ENCODE data around the gene EN1. TPM values are rescaled to one million over a fixed set of nuclear protein-coding genes. Genes with fewer than 3 reads are reported as not detected.

Gene EN1
- total RNA-seq, 3 donors from 2014 or later = not detected

DNA sequence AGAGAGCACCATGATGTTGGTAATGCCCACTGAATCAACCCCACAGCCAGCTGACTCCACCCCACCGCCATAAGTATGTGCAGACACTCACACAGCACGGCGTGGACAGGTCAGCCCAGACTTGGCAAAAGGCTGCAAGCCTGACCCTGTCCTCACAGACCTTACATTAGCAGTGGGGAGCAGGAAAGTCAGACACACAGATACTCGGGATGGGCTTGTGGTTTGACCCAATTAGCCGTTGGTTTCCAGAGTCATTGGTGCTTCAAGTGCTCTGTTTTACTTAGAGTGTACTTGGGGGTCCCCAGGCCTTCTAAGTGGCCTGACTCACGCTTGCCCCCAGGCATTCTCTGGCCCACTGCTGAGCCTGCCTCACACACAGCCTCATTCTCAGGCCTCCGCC, 36.7 kb downstream of the EN1 start:
- Mint-ChIP-seq H3K9me3 (no peaks in the 10 kb centered on the region), H3K27me3 (ENCODE audit: low read depth) (peaks cover 56% of the 10 kb centered on the region), H3K36me3 (ENCODE audit: insufficient read depth) (no peaks in the 10 kb centered on the region), H3K4me1 (ENCODE audit: low read depth) (peaks cover 3% of the 10 kb centered on the region), H3K4me3 (no peak overlapping the region)
- DNase-seq (no peak), ATAC-seq (no peak)

DNA sequence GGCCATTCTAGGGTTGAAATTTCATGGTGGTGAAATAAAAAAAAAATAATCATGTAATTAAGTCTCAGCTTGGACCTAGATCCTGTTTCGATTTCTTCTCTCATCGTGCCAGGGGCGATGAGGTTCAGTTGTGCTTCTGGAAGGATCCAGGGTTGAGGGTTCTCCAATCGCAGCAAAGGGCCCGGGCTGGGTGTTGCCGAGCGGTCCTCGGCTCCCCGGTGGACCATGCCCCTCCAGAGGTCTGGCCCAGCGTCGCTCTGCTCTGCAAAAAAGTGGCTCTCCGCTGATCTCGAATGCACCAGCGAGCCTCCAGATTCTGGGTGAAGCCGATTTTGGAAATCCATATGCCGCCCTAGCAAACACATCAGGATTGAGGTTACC, 39.0 kb downstream of the EN1 start:
- DNase-seq (no peak), ATAC-seq (no peak)
- peaks cover 58% of the 10 kb centered on the region for H3K27me3 Mint-ChIP-seq (ENCODE audit: low read depth)
- H3K36me3 Mint-ChIP-seq (ENCODE audit: insufficient read depth) = no peaks in the 10 kb centered on the region
- H3K4me3 Mint-ChIP-seq = peak overlapping the region; percentile 8
- no peaks in the 10 kb centered on the region for H3K9me3 Mint-ChIP-seq
- H3K4me1 Mint-ChIP-seq (ENCODE audit: low read depth) = peaks cover 3% of the 10 kb centered on the region

DNA sequence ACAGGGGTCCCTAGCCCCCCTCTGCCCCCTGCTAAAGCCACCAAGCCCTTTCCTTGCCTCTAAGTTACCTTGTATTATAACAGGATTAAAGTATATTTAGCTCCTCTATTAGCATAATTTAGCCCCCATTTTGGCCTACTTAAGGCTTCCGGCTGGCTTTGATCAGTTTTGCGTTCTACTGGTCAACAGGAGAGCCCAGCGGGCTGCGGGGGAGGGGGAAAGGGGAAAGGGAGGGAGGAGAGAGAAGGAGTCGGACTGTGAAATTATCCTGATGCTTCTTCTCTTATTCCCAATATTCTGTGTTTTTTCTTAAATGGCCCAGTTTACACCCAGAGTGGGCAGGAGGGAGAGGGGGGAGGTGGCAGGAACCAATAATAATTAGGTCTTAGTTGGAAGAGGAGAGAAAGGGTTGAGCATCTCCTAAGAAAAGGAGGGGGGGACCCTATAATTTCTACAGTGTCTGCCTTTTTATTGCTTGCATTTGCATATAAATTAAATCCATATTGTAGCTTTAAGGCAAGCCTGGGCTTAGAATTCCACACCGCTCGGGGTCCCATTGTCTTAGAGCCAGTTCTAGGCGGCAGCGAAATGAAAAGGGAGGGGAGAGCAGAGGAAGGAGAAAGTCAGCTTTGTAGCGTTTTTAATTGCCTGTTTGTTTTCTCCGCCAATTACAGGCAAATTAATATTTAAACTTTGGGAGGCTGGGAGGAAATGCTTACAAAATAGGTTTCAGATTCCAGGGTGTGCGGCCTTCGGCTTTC, 39.6 kb downstream of the EN1 start:
- ATAC-seq (no peak), DNase-seq (no peak)
- H3K9me3 Mint-ChIP-seq = no peaks in the 10 kb centered on the region
- H3K27me3 Mint-ChIP-seq (ENCODE audit: low read depth) = peaks cover 57% of the 10 kb centered on the region
- no peak overlapping the region for H3K4me3 Mint-ChIP-seq
- H3K36me3 Mint-ChIP-seq (ENCODE audit: insufficient read depth) = no peaks in the 10 kb centered on the region
- H3K4me1 Mint-ChIP-seq (ENCODE audit: low read depth) = peaks cover 3% of the 10 kb centered on the region

DNA sequence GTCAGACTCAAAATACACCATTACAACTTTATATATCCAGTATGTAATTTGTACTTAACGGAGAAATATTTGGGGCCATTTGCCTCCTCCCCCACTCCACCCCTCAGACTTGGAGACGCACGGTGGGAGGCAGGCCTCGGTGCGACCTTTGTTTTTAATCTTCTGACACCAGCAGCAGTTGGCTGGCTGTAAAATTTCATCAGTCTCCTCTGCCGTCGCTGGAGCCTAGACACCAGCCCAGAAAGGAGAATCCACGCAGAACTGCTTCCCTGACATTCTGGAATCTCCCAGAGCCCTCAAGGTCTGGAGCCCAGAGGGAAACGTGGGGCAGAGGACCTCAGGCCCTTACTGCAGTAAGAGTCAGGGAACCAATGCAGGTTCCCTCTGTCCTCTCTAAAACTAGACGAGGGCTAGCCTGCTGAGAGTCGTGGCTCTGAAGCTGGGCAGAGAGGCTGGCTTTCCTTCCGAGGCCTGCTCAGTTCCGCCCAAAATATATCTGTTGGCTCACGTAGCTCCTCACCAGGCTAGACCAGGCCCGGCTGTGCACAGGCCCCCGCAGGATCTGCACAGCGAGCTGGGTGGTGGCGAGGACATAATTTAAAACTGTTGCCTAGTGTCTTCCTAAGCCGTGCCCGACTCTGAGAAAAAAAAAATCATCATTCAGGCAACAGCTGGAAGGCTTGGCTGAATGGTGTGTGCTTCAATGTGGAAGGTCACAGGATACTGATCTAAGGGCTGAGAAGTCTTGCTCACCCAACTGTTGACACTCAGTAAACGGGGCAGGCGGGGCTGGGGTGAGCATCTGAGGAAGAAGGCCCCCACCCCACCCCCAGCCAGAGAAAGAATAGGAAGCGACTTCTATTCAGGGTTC, 40.4 kb downstream of the EN1 start:
- H3K36me3 Mint-ChIP-seq (ENCODE audit: insufficient read depth) = no peaks in the 10 kb centered on the region
- DNase-seq (no peak), ATAC-seq (no peak)
- no peaks in the 10 kb centered on the region for H3K9me3 Mint-ChIP-seq
- H3K4me3 Mint-ChIP-seq = no peak overlapping the region
- H3K27me3 Mint-ChIP-seq (ENCODE audit: low read depth) = peaks cover 50% of the 10 kb centered on the region
- H3K4me1 Mint-ChIP-seq (ENCODE audit: low read depth) = peaks cover 3% of the 10 kb centered on the region

- DNase-seq (no peak), ATAC-seq (no peak)
- Mint-ChIP-seq H3K4me1 (ENCODE audit: low read depth) (peaks cover 3% of the 10 kb centered on the region), H3K36me3 (ENCODE audit: insufficient read depth) (no peaks in the 10 kb centered on the region), H3K4me3 (no peak overlapping the region), H3K27me3 (ENCODE audit: low read depth) (peaks cover 49% of the 10 kb centered on the region), H3K9me3 (no peaks in the 10 kb centered on the region)
Observed at GRCh38 chr2:118805064-118805690, 42.3 kb downstream of the EN1 start.

DNA sequence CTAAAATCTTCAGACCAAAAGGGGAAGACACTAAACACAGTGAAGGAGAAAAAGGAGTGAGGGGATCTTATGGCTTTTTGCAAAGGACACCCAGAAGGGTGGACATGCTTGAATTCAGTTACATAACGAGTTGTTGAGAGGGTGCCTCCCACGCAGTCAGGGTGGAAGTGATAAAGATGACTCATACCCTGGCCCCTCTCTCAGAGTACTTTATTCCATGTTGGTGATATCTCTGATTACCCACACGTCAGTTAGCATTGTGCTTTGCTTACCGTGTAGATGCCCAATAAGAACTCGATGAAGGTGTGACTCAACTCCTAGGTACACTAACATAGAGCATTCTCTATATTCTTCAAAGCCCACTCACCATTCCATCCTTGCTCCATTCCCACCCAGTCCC, 44.4 kb downstream of the EN1 start:
- ATAC-seq (no peak), DNase-seq (no peak)
- no peaks in the 10 kb centered on the region for H3K36me3 Mint-ChIP-seq (ENCODE audit: insufficient read depth)
- H3K4me1 Mint-ChIP-seq (ENCODE audit: low read depth) = peaks cover under 1% of the 10 kb centered on the region
- peaks cover 35% of the 10 kb centered on the region for H3K27me3 Mint-ChIP-seq (ENCODE audit: low read depth)
- H3K9me3 Mint-ChIP-seq = no peaks in the 10 kb centered on the region
- H3K4me3 Mint-ChIP-seq = no peak overlapping the region

DNA sequence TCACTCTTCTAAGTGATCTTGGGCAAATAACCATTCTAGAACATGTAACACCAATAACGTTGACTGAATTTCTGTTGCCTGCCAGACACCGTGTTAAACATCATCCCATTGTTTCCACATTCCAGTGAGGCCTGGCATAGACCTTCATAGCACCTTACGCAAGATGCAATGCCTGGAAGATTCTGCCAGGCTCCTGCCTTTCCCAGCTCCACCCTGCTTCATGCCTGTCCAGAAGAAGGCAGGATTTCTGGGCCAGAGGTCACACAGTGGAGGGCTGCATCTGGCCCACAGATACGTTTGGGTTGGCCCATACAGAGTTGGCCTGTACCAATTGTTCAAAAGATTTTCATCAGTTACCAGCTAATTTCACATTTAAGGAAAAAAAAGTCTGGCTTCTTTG, 46.3 kb downstream of the EN1 start:
- H3K4me3 Mint-ChIP-seq = no peak overlapping the region
- ATAC-seq = no peak
- no peaks in the 10 kb centered on the region for H3K9me3 Mint-ChIP-seq
- no peaks in the 10 kb centered on the region for H3K4me1 Mint-ChIP-seq (ENCODE audit: low read depth)
- peaks cover 33% of the 10 kb centered on the region for H3K27me3 Mint-ChIP-seq (ENCODE audit: low read depth)
- no peak for DNase-seq
- no peaks in the 10 kb centered on the region for H3K36me3 Mint-ChIP-seq (ENCODE audit: insufficient read depth)

GRCh38 chr2:118800736-118801135, 46.7 kb downstream of the EN1 start:
- ATAC-seq (no peak), DNase-seq (no peak)
- no peaks in the 10 kb centered on the region for H3K9me3 Mint-ChIP-seq
- no peaks in the 10 kb centered on the region for H3K4me1 Mint-ChIP-seq (ENCODE audit: low read depth)
- no peak overlapping the region for H3K4me3 Mint-ChIP-seq
- peaks cover 30% of the 10 kb centered on the region for H3K27me3 Mint-ChIP-seq (ENCODE audit: low read depth)
- no peaks in the 10 kb centered on the region for H3K36me3 Mint-ChIP-seq (ENCODE audit: insufficient read depth)

DNA sequence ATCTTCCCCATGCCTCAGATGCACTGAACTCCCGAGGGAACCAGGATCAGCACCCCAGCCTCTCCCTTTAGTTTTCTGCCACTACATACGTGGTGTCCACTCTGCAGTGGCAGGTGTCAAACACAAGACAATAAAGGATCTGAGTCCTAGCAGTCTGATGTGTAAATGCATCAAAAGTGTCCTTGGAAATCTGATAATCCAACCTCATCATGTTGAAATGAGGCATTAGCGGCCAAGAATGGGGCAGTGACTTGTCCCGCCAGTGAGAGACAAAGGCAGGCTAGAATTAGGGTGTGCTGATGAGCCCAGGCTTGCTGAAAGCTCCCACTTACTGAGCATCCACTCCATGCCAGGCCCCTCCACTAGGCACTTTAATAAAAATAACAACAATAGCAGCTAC, 52.9 kb downstream of the EN1 start:
- Mint-ChIP-seq H3K4me3 (no peak overlapping the region), H3K4me1 (ENCODE audit: low read depth) (no peaks in the 10 kb centered on the region), H3K27me3 (ENCODE audit: low read depth) (peaks cover 15% of the 10 kb centered on the region), H3K36me3 (ENCODE audit: insufficient read depth) (no peaks in the 10 kb centered on the region), H3K9me3 (no peaks in the 10 kb centered on the region)
- DNase-seq (no peak), ATAC-seq (no peak)

Other genes starting within 250 kb of the EN1 start
- under 1 TPM in 2 of 3 donors, not detected in 1; 0.22 to 0.56 TPM for gene MARCO, start 94.5 kb upstream of the EN1 start, total RNA-seq